ENCODE results near the gene ZNF565. TPM values are rescaled to one million over a fixed set of nuclear protein-coding genes. Genes with fewer than 3 reads are reported as not detected.

The ZNF565 gene
- total and polyA plus RNA-seq, 4 experiments from 2014 or later: 0.76 to 10.9 (median 7.3) TPM

- peaks cover 0 to 1% of the 10 kb centered on the region in 2 donors for H3K27me3 Mint-ChIP-seq
- intact Hi-C loops (cut with micrococcal nuclease): no loop called here
- peaks cover 2 to 61% (median 46%) of the 10 kb centered on the region in 8 donors for H3K9me3 Mint-ChIP-seq
- POLR2A ChIA-PET (ENCODE audit: partially characterized antibody): no interaction called here
- H3K36me3 Mint-ChIP-seq: peaks cover 5 to 8% of the 10 kb centered on the region in 2 donors
- H3K4me1 ChIP-seq (ENCODE audit: insufficient read depth, low read length): no peaks in the 10 kb centered on the region
- H3K4me3 ChIP-seq (ENCODE audit: low read length in 2 of 2): no peak overlapping the region
- no peaks in the 10 kb centered on the region for H3K4me1 Mint-ChIP-seq
- no peaks in the 10 kb centered on the region for H3K27me3 ChIP-seq (ENCODE audit: insufficient read depth, low read length)
- H3K36me3 ChIP-seq (ENCODE audit: insufficient read depth, low read length): no peaks in the 10 kb centered on the region
- DNase-seq: no peak
- H3K9me3 ChIP-seq (ENCODE audit: control insufficient read depth in 1 of 2, low read length in 2 of 2): no peaks in the 10 kb centered on the region
- H3K4me3 Mint-ChIP-seq: no peak overlapping the region
- no peak overlapping the region for H3K27ac Mint-ChIP-seq
- no peak overlapping the region for H3K27ac ChIP-seq (ENCODE audit: low read depth, low read length)
- CTCF ChIA-PET (ENCODE audit: partially characterized antibody): no interaction called here
Observed at GRCh38 chr19:36255316-36255715, 40.9 kb upstream of the ZNF565 start.

GRCh38 chr19:36254848-36255247 lies 40.4 kb upstream of the ZNF565 start:
- Histone ChIP-seq H3K4me3 (ENCODE audit: low read length in 2 of 2) (no peak overlapping the region), H3K27ac (ENCODE audit: low read depth, low read length) (no peak overlapping the region), H3K36me3 (ENCODE audit: insufficient read depth, low read length) (no peaks in the 10 kb centered on the region), H3K27me3 (ENCODE audit: insufficient read depth, low read length) (no peaks in the 10 kb centered on the region), H3K9me3 (ENCODE audit: control insufficient read depth in 1 of 2, low read length in 2 of 2) (no peaks in the 10 kb centered on the region), H3K4me1 (ENCODE audit: insufficient read depth, low read length) (no peaks in the 10 kb centered on the region)
- no peak overlapping the region for H3K27ac Mint-ChIP-seq
- H3K4me3 Mint-ChIP-seq: no peak overlapping the region
- H3K4me1 Mint-ChIP-seq: no peaks in the 10 kb centered on the region
- ChIA-PET POLR2A (ENCODE audit: partially characterized antibody) (no interaction called here), CTCF (ENCODE audit: partially characterized antibody) (no interaction called here)
- H3K36me3 Mint-ChIP-seq: peaks cover 5 to 8% of the 10 kb centered on the region in 2 donors
- no peak for DNase-seq
- intact Hi-C loops (cut with micrococcal nuclease): no loop called here
- peaks cover 2 to 65% (median 48%) of the 10 kb centered on the region in 8 donors for H3K9me3 Mint-ChIP-seq
- H3K27me3 Mint-ChIP-seq: peaks cover 0 to 1% of the 10 kb centered on the region in 2 donors

DNA sequence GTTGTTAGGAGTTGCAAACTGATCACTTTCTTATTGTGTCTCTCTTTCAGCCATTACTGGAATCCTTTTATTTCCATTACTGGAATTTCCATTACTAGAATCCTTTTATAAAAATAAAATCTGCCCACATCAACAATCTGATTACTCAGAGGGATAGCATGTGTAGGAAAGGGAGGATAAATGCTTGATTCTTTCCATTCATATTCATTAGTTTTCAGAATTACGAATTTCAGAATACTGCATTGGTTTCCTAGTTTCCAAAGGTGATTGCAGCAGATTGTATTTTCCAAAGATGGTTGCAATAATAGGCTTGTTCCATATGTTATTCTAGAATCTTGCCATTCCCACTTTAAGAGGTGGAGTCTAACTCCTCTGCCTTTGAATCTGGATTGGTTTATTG lies 37.6 kb upstream of the ZNF565 start:
- H3K4me3 Mint-ChIP-seq: no peak overlapping the region
- Histone ChIP-seq H3K27ac (ENCODE audit: low read depth, low read length) (no peak overlapping the region), H3K9me3 (ENCODE audit: control insufficient read depth in 1 of 2, low read length in 2 of 2) (no peaks in the 10 kb centered on the region), H3K27me3 (ENCODE audit: insufficient read depth, low read length) (no peaks in the 10 kb centered on the region), H3K4me1 (ENCODE audit: insufficient read depth, low read length) (no peaks in the 10 kb centered on the region), H3K4me3 (ENCODE audit: low read length in 2 of 2) (no peak overlapping the region), H3K36me3 (ENCODE audit: insufficient read depth, low read length) (no peaks in the 10 kb centered on the region)
- intact Hi-C loops (cut with micrococcal nuclease): no loop called here
- DNase-seq: no peak
- H3K36me3 Mint-ChIP-seq: peaks cover 8% of the 10 kb centered on the region in 2 donors
- ChIA-PET CTCF (ENCODE audit: partially characterized antibody) (no interaction called here), POLR2A (ENCODE audit: partially characterized antibody) (no interaction called here)
- H3K4me1 Mint-ChIP-seq: no peaks in the 10 kb centered on the region
- H3K9me3 Mint-ChIP-seq: peaks cover 2 to 71% (median 53%) of the 10 kb centered on the region in 8 donors
- H3K27ac Mint-ChIP-seq: no peak overlapping the region
- H3K27me3 Mint-ChIP-seq: no peaks in the 10 kb centered on the region

DNA sequence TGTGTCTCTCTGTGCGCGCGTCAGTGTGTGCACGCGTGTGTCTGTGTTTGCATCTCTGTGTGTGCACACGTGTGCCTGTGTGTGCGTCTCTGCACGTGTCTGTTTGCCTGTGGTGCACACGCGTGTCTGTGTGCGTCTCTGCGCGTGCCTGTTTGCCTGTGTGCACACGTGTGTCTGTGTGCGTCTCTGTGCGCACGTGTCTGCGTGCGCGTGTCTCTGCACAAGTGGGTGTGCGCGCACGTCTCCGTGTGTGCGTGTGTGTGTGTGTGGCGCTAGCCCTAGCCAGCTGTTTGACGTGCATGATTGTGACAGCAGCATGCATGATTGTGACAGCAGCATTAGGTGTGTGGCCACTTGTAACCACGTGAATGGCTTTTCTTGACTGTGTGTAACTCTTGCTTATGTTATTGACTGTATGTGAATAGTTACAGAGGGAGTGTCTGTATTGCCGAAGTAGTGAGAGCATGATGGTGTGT lies 31.6 kb upstream of the ZNF565 start:
- peaks cover 12 to 19% of the 10 kb centered on the region in 2 donors for H3K36me3 Mint-ChIP-seq
- H3K27me3 Mint-ChIP-seq: no peaks in the 10 kb centered on the region
- intact Hi-C loops (cut with micrococcal nuclease): no loop called here
- Histone ChIP-seq H3K4me3 (ENCODE audit: low read length in 2 of 2) (no peak overlapping the region), H3K4me1 (ENCODE audit: insufficient read depth, low read length) (no peaks in the 10 kb centered on the region), H3K36me3 (ENCODE audit: insufficient read depth, low read length) (no peaks in the 10 kb centered on the region), H3K27me3 (ENCODE audit: insufficient read depth, low read length) (no peaks in the 10 kb centered on the region), H3K9me3 (ENCODE audit: control insufficient read depth in 1 of 2, low read length in 2 of 2) (peaks cover 0 to 5% of the 10 kb centered on the region in 2 donors), H3K27ac (ENCODE audit: low read depth, low read length) (no peak overlapping the region)
- no peak overlapping the region for H3K27ac Mint-ChIP-seq
- peak overlapping the region in 4 of 8 donors; percentile 4 to 63 (median 21) for H3K4me3 Mint-ChIP-seq
- peaks cover 0 to 3% (median 1%) of the 10 kb centered on the region in 4 donors for H3K4me1 Mint-ChIP-seq
- DNase-seq: no peak
- ChIA-PET CTCF (ENCODE audit: partially characterized antibody) (no interaction called here), POLR2A (ENCODE audit: partially characterized antibody) (no interaction called here)
- peaks cover 3 to 80% (median 62%) of the 10 kb centered on the region in 8 donors for H3K9me3 Mint-ChIP-seq

DNA sequence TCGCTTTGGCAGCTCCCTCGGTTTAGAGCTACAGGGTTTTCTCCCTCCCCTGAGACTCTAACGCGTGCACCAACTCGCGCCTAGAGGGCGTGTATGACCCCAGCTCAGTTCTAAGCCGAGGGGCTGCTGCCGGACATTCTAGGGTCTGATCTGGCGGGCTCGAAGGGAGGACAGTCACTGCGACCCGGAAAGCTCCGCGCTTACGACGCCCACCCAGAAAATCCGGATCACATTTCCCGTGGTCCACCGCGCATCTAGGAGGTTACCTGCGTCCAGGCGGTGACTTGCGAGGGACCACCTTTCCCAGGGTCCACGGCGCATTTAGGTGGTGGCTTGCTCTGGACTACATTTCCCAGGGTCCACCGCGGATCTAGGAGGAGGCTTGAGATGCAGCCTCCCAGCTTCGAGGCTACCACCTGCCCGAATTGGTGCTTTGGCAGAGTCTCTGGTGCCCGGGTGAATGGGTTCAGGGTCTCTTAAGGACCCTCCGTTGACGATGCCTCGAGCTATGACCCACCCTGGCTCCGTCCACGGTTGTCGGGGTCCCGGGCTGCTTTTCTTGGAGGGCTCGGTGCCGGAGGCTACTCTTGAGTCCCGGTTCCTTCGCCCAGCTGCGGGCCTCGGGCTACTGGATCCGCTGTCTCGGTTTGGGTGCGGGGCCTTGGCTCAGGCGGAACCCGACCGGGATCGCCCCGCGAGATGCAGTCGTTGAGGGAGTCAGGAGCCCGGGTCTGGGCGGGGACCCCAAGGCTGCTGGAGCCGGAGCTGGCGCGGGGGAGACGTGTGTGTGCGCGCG lies 30.9 kb upstream of the ZNF565 start:
- no peaks in the 10 kb centered on the region for H3K27me3 Mint-ChIP-seq

GRCh38 chr19:36244066-36244465 lies 29.6 kb upstream of the ZNF565 start:
- Histone ChIP-seq H3K9me3 (ENCODE audit: control insufficient read depth in 1 of 2, low read length in 2 of 2) (peaks cover 0 to 11% of the 10 kb centered on the region in 2 donors), H3K4me1 (ENCODE audit: insufficient read depth, low read length) (no peaks in the 10 kb centered on the region), H3K27ac (ENCODE audit: low read depth, low read length) (no peak overlapping the region), H3K36me3 (ENCODE audit: insufficient read depth, low read length) (no peaks in the 10 kb centered on the region), H3K27me3 (ENCODE audit: insufficient read depth, low read length) (no peaks in the 10 kb centered on the region), H3K4me3 (ENCODE audit: low read length in 2 of 2) (no peak overlapping the region)
- H3K4me3 Mint-ChIP-seq: no peak overlapping the region
- peaks cover 21 to 25% of the 10 kb centered on the region in 2 donors for H3K36me3 Mint-ChIP-seq
- intact Hi-C loops (cut with micrococcal nuclease): no loop called here
- ChIA-PET POLR2A (ENCODE audit: partially characterized antibody) (no interaction called here), CTCF (ENCODE audit: partially characterized antibody) (interaction anchor here (0.6 kb wide), 1 partner anchor 18 kb away, joined by 4 read pairs; no protein-coding TSS in a partner anchor)
- no peak for DNase-seq
- H3K9me3 Mint-ChIP-seq: peaks cover 3 to 83% (median 70%) of the 10 kb centered on the region in 8 donors
- peak overlapping the region in 1 of 7 donors; percentile 29 for H3K27ac Mint-ChIP-seq
- no peaks in the 10 kb centered on the region for H3K27me3 Mint-ChIP-seq
- peaks cover 0 to 3% (median 1%) of the 10 kb centered on the region in 4 donors for H3K4me1 Mint-ChIP-seq

More for the DNA sequence above, 30.9 kb upstream of the ZNF565 start:
- H3K27ac ChIP-seq (ENCODE audit: low read depth, low read length): no peak overlapping the region
- H3K27me3 ChIP-seq (ENCODE audit: insufficient read depth, low read length): no peaks in the 10 kb centered on the region
- no peak for DNase-seq
- Mint-ChIP-seq H3K9me3 (peaks cover 3 to 82% (median 64%) of the 10 kb centered on the region in 8 donors), H3K4me1 (peaks cover 0 to 3% (median 1%) of the 10 kb centered on the region in 4 donors), H3K27ac (no peak overlapping the region), H3K4me3 (no peak overlapping the region), H3K36me3 (peaks cover 12 to 19% of the 10 kb centered on the region in 2 donors)
- no peaks in the 10 kb centered on the region for H3K4me1 ChIP-seq (ENCODE audit: insufficient read depth, low read length)
- POLR2A ChIA-PET (ENCODE audit: partially characterized antibody): no interaction called here
- H3K36me3 ChIP-seq (ENCODE audit: insufficient read depth, low read length): no peaks in the 10 kb centered on the region
- intact Hi-C loops (cut with micrococcal nuclease): no loop called here
- H3K9me3 ChIP-seq (ENCODE audit: control insufficient read depth in 1 of 2, low read length in 2 of 2): peaks cover 0 to 9% of the 10 kb centered on the region in 2 donors
- no peak overlapping the region for H3K4me3 ChIP-seq (ENCODE audit: low read length in 2 of 2)
- CTCF ChIA-PET (ENCODE audit: partially characterized antibody): no interaction called here

GRCh38 chr19:36236946-36237310 lies 22.5 kb upstream of the ZNF565 start:
- Histone ChIP-seq H3K27ac (ENCODE audit: low read depth, low read length) (no peak overlapping the region), H3K9me3 (ENCODE audit: control insufficient read depth in 1 of 2, low read length in 2 of 2) (peaks cover 16 to 56% of the 10 kb centered on the region in 2 donors), H3K36me3 (ENCODE audit: insufficient read depth, low read length) (peaks cover 47% of the 10 kb centered on the region), H3K4me3 (ENCODE audit: low read length in 2 of 2) (peak overlapping the region in 1 of 2 donors; percentile 22), H3K4me1 (ENCODE audit: insufficient read depth, low read length) (no peaks in the 10 kb centered on the region), H3K27me3 (ENCODE audit: insufficient read depth, low read length) (no peaks in the 10 kb centered on the region)
- peaks cover 65 to 80% of the 10 kb centered on the region in 2 donors for H3K36me3 Mint-ChIP-seq
- ChIA-PET POLR2A (ENCODE audit: partially characterized antibody) (no interaction called here), CTCF (ENCODE audit: partially characterized antibody) (no interaction called here)
- no peak overlapping the region for H3K4me3 Mint-ChIP-seq
- H3K27ac Mint-ChIP-seq: no peak overlapping the region
- no peak for DNase-seq
- no peaks in the 10 kb centered on the region for H3K27me3 Mint-ChIP-seq
- intact Hi-C loops (cut with micrococcal nuclease): no loop called here
- H3K4me1 Mint-ChIP-seq: no peaks in the 10 kb centered on the region
- peaks cover 0 to 98% (median 85%) of the 10 kb centered on the region in 8 donors for H3K9me3 Mint-ChIP-seq

All from CD4-positive, alpha-beta memory T cell (primary cell).